Ammon's horn (tissue), 1 donor: ENCODE results near the gene SAMD15.
A peak's percentile ranks its signal among the peaks of the same experiment; 100 is the strongest.
"Not testable (repeated sequence)": the region's sequence is repeated elsewhere in the genome, so short reads cannot be mapped to it uniquely, and the experiment has no call there.

Experiments
- DNase-seq: peaks from one replicate; pipeline ENCODE4 v3.0.0-alpha.2; 2016; ENCODE audit warnings: low spot score

The SAMD15 gene

DNA sequence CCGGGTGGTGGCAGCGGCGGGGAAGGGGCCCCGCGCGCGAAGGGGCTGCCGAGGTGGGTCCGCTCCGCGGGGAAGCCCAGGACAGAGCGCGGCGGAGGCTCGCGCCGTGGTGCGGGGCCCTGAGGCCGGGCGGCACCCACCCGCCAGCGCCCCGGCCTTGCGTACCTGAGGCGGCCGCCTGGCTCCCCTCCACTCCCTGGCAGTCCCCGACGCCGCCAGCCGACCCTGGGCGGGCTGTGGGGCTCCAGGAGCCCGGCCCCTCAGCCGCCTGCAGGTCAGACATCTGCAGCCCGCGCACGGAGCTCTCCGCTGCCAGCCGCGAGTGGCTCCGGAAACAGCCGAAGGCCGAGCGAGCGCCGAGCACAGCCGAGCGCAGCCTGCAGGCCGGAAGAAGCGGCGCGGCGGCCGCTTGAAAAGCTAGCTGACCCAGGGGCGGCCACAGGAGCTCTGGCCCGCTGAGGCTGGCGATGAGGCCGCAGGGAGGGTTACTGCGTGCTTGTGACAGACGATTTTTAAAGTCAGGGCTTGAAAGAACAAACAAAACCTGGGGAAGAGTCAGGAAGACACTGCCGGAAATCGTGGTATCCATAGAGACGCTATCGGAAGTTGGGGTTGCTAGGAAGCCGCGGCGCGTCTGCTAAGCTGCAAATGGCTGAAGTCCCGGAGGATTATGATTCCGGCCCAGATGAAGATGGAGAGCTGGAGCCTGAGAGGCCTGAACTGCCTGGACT is at the start of gene SAMD15, which contains the start of gene TMED8:
Gene SAMD15 (plus strand): TSS at position 609 of the 731 bp plus-strand sequence. CDS start 40 bp downstream, at position 649.
Gene TMED8 (minus strand): TSS at position 324 of the 731 bp plus-strand sequence. CDS start 41 bp downstream, at position 283.
- DNase-seq, result peak; percentile 91

DNA sequence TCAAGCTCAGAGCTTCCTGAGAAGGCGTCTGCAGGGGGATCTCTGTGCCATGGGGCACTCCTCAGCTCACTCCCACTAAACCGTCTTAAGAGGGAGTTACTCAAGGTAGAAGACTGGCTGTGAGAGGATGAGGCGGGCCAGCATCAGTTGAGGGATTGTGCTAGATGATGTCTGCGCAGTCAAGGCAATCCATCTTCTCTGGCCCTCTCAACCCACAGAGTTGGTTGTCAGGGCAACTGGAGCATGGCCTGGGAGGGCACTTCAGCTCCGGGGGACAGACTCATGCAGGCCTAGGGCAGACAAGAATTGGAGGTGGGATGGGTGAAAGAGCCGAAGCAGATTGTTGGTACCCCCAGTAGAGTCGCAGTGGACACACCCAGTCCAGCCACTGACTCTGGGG is 47.3 kb upstream of the SAMD15 start:
- no peak for DNase-seq

DNA sequence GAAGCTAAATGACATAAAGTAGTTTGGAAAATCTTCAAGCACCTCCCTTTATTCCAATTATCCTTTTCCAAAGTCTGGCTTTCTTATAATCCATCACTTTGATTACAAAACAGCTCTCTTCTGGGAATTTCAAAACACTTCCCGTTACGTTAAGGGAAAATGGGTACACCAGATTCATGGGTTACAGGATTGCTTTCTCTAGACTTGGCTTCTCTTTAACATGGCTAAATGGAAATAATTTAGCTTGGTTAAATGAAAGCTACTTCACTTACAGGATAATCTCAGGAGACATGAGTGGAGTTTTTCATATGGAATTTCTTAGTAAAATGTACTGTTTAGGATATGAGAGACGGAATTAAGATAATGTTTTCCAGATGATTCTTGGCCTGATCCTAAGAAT is 41.6 kb upstream of the SAMD15 start:
- DNase-seq, result no peak

DNA sequence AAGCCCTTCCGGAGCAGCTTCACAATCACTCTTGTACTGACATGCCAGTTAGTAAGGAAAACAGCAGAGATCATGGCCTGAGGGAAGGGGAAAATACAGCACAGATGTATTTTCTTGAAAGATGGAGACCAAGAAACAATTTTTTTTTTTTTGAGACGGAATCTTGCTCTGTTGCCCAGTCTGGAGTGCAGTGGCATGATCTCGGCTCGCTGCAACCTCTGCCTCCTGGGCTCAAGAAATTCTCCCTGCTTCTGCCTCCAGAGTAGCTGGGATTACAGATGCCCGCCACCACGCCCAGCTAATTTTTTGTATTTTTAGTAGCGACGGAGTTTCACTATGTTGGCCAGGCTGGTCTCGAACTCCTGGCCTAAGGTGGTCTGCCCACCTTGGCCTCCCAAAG is 39.9 kb upstream of the SAMD15 start:
- DNase-seq, result not testable (repeated sequence)

DNA sequence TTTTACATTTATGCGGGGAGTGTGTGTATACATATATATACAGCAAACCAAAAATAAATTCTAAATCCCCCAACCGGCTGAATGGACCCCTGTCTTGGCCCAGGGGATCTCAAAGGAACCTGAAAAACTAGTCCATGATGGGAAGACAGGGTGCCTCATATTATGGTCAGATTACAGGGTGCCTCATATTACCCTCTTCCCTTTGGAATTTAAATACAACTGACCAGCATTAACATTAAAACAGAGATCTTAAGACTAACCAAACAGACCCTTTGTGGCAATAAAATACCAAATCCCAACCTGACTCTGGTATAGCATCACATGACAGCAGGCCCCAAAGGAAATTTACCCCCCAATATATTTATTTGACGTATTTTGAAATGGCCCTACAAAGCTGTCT is 39.3 kb upstream of the SAMD15 start:
- DNase-seq, result no peak

DNA sequence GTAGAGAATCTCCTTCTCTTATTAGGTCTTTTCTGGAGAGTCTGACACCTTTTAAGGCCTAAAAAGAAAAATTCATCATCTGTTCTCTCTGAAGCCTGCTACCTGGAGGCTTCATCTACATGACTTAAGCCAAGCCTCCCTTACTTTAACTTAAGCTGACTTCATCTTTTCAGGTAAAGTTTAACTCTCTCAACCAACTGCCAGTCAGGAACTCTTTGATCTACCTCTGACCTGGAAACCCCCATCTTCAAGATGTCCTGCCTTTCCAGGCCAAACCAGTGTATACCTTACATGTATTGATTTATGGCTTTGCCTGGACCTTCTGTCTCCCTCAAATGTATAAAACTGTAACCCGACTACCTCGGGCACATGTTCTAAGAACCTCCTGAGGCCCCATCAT is 38.9 kb upstream of the SAMD15 start:
- DNase-seq, result no peak

DNA sequence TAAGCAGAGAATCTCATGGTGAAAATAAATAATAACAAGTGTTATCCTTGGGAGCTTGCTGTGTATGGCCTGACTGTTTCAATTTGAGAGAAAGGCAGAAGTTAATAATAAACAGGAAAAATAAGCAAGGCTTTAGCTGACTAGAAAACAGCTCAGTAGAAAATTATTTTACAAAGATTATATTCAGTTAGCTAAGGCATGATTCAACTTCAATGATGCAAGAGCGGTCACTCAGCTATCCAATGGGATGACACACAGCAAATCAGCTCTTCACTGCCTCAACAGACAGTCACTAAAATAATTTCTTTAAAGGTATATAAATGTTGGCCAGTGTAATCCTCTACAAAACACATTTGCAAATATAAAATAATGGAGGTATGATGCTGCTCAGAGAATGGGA is 37.8 kb upstream of the SAMD15 start:
- DNase-seq, result no peak

DNA sequence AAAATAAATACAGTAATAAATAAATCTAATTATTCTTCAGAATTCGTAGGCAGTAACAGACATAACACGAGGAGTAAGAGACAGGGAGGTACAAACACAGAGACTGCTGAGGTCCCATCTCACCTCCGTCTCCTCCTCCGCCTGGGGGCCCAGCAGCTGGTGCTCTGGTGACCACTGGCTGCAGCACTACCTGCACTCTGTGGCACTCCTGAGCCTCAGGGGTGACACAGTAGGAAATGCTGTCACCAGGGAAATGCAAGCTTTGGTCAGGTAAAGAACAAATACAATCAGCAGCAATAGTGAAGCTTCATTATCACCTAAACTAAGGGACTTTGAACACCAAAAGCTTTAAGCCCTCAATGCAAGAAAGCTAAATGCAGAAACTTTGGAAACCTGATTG is 36.8 kb upstream of the SAMD15 start:
- DNase-seq, result no peak

DNA sequence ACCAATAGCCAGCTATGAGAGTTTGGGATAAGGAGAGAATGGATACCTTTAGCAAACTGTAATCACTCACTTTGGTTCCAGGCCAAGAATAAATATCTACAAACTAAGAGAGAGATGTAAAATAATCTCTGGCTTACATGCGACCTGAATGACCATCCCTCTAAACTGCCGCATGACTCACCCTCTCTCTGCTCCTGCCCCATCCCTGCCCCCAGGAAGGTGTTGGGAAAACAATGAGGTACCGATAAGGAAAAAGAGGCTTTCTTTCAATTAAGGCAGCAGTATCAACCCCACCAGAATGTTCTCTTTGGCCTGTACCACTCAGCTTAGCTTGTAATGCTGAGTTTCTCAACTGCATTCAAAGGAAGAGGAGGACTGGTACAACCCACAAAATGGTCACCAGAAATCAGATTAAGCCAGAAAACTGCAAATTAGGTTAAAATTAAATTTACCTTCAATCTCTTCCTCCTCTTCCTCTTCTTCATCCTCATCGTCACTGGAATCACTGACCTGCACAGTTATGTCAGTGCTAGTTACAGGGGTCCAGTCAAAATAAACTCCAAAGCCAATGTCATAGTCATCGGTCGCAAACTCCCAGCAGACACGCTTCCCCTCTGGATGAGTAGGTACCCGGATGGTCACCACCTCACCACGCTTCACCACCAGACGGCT is 34.3 kb upstream of the SAMD15 start:
- no peak for DNase-seq

DNA sequence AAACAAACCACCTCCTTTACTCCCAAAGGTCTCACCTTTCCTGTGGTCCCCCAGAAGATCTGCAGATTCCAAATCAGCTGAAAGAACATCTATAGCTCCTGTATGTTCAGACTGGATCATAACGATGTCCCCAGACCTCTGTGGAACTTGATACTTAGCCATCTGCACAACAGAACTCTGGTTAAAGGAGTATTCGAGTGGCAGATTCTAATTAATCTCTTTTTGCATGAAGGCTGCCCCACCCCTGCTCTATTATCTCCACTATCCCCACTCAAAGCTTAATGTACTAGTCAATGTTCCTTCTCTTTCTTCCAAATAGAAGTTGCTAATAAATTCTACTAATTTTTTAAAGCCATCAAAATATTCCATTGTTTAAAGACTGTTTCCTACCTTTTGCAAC is 33.5 kb upstream of the SAMD15 start:
- no peak for DNase-seq

DNA sequence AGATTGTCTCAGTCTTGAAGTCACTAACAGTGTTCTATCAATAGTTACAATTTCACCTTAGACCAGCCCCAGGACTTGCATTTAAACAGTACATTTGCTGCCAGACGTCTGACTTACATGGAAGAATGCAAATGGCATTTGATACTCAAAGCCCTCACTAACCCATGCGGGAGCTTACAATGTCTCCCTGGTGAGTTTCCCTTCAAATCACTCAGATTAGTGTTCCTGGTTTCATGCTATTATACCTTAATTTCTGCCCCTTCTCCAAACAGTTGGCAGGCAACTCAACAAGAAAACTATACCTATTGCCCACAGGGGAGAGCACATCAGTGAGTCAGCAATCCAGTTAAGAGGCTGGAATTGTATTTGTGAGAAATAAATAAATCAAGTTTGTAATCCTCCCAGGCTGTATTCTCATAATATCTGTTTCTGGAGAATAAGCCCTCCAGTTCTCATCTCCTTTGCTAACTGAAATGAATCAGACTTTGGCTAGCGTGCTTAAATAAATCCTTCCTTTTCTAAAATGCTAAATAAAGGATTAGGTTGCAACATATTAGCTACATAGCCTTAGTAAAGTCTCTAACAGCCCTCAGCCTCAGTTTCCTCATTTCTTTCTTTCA is 32.7 kb upstream of the SAMD15 start:
- DNase-seq, result no peak

DNA sequence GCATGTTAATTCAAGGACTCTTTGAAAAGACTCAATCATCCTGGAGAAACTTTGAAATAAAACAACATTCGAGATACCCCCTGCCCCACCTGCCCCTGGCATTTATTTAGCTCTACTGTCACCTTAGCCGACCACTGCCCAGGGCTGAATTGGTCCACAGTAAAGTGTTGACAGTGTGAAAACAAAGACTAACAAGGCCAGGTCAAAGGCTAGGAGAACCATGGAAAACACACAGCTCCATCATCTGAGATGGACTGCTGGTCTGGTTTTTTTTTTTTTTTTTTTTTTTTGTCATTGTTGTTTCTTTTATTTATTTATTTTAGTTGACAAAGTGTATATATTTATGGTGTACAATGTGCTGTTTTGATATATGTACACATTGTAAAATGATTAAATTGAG is 30.7 kb upstream of the SAMD15 start:
- no peak for DNase-seq

DNA sequence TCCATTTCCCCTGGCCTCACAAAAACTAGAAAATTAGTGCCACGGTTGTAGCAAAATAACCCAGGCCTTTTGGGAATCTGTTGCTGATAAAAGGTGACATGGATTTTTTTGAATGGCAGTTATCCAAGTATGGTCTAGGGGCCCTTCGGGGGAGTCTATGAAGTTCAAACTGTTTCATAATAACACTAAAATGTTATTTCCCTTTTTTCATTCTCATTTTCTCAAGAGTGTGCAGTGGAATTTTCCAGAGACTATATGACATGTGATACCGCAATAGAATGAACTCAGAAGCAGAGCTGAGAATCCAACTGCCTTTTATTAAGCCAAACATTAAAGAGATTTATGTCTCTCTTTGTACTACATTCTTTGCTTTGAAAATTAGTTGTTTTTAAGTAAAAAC is 29.4 kb upstream of the SAMD15 start:
- DNase-seq, result no peak

DNA sequence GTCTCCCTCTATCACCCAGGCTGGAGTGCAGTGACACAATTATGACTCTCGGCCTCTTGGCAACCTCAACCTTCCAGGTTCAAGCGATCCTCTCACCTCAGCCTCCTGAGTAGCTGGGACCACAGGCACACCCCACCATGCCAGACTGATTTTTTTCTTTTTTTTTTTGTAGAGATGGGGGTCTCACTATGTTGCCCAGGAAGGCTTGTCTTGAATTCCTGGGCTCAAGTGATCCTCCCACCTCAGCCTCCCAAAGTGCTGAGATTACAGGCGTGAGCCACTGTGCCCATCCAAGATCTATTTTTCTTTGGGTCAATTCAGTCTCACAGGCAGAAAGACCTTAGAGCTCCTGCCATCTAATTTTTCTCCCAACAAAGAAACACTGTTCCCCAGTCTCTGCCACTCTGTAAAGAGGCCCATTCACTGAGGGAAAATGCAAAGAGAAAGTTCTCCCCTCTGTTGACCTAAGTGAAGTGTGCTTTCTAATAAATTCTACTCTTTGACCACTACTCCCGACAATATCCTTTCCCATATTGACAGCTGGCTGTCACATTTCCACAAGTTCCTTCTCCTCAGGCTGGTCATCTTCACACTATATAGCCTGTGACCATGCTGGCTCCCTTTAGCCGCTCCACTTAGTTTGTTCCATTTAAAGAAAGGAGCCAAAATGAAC is 23.6 kb upstream of the SAMD15 start:
- peak; percentile 37 for DNase-seq

DNA sequence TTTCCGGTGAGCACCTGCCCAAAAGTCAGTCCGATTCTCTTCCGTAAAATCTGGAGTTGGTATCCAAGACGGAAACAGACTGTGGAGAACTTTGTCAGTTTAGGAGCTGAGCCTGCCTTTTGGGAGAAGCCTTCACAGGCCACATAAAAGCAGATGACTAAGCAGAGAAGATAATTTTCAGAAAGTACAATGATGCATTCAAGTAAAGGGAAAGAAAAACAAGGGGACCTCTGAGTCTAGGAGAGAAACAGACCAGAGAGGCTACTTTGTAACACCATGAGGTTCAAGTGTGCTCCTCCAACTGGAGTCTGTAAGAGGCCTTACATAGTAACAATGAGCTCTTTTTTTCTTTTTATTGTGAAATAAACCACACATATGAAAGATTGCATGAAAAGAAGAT is 21.4 kb upstream of the SAMD15 start:
- no peak for DNase-seq

DNA sequence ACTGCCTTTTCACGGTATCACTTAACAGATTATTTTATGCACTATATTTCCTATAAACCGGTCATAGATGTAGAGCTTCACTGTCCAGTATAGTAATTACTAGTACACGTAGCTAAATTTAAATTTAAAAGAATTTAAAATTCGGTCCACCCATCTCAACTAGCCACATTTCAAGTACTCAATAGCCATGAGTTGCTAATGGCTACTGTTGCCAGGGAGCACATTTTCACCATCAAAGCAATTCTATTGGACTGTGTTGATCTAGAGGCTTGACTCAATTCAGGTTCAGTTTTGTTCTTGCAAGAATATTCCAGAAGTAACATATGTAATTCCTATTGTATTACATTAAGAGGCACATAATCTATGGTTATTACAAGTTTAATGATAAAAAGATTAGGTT is 20.3 kb upstream of the SAMD15 start:
- no peak for DNase-seq

DNA sequence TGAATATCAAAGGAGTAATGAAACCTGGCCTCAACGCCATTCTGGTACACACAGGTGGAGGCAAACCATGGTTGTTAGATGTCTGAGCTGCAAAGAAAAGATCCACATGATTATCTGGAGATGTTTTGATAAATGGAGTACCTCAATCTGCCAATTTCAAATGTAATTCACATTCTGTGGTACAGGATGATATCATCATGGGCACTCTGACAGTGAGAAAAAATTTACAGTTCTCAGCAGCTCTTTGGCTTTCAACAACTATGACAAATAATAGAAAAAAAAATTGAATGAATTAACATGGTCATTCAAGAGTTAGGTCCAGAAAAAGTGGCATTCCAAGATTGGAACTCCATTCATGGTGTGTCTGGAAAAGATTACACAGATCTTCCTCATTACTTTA is 17.6 kb upstream of the SAMD15 start:
- no peak for DNase-seq

DNA sequence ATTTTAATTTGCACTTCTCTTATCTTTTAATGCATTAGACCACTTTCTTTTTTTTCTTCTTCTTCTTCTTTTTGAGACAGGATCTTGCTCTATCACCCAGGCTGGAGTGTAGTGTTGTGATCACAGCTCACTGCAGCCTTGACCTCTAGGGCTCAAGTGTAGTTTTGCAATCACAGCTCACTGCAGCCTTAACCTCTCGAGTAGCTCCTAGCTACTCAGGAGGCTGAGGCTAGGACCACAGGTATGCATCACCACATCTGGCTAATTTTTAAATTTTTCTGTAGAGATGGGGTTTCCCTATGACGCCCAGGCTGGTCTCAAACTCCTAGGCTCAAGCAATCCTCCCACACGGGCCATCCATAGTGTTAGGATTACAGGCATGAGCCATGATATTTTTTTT is 13.0 kb upstream of the SAMD15 start:
- no peak for DNase-seq

DNA sequence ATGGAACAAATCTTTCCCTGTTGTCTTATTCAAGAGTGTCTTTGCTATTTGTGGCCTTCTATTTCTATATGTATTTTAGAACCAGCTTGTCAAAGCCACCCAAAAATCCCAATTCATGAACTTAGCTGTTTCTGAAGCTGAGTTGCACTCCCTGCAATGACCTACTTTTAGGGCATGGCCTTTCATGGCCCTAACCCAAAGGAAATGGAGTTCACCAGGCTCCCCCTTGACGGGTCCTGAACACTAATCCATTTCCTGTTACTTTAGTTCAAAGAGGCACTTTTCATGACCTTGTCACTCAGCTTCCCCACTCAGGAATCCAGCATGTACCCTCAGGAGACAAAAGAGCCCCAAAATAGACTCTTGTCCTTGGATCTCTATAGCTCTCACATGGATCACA is 7.9 kb upstream of the SAMD15 start:
- no peak for DNase-seq

DNA sequence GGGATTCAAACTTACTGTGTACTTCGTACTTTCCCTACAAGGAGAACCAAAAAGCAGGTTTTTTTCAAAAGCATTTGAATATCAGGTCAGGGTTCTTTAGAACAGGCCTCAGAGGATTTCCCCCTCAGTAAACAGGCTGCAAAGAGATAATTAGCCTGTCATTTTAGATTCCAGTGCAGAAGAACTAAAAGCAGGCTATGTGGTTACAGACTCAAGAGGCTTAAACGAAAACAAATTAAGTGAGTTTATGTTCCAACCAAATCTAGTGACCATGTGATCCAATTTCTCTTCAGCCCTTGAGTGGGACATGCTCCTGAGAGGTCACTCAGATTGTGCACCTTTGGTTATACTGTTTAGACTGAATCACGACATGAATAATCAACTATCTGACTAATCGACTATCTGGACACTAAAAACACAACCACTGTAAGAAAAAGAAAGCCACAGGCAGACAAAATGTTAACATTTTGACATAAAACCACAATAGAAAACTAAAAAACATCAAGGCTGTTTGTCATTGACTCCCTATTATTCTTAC is 4.8 kb upstream of the SAMD15 start:
- DNase-seq, result no peak

DNA sequence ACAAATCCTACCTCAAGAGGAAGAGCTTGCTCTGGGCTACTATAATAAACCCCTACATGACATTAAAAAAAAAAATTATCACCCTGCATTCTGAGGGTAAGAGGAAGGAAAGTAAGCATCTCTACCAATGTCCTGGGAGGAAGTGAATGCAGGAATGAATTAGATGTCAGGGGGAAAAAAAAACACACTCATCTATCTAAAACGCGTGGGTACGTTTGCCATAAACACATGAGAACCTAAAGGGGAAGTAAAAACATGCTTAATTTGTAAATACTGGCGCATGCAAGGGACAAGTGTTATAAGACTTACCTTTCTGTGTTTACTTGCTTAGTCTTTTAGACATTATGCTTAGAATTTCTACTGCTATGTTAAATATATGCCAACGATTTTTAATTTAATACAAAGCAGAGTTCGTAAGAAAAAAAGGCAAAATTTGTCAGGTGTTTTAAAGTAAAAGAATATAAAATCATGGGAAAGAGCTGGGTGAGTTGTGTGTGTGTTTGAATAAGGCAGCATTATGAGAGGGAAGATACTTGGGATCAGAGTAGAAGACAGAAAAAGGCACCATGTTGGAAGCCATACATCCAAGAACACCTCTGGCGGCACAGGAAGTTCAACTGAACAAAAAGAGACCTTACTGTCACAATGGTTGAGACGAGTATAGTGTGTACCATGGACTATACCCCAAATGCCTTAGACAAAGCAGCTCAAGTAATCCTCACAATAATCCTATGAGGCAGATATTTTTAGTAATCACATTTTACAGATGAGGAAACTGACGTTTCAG is 1.8 kb upstream of the SAMD15 start:
- no peak for DNase-seq
